ENCODE measurements around the gene IFIT5.

GRCh38 chr10:89421018-89421476, 6.7 kb downstream of the IFIT5 start:
- TF ChIP-seq CTCF (IDR thresholded peaks at IDR 0.05) (no peak), POLR2A (IDR thresholded peaks at IDR 0.05) (no peak)

Measured in heart left ventricle (tissue), 13 donors.